Measurements from ENCODE around the gene NTF3. TPM values are rescaled to one million over a fixed set of nuclear protein-coding genes. Genes with fewer than 3 reads are reported as not detected.

NTF3 gene
- total RNA-seq, 4 donors from 2014 or later, result 0.42 to 2.2 (median 2.1) TPM

GRCh38 chr12:5473076-5473782 lies 41.3 kb downstream of the NTF3 start:
- DNase-seq (ENCODE audit: low spot score in 2 of 2), result no peak
- no peak for TF ChIP-seq POLR2A (IDR thresholded peaks at IDR 0.05)
- TF ChIP-seq, protein P1, sequence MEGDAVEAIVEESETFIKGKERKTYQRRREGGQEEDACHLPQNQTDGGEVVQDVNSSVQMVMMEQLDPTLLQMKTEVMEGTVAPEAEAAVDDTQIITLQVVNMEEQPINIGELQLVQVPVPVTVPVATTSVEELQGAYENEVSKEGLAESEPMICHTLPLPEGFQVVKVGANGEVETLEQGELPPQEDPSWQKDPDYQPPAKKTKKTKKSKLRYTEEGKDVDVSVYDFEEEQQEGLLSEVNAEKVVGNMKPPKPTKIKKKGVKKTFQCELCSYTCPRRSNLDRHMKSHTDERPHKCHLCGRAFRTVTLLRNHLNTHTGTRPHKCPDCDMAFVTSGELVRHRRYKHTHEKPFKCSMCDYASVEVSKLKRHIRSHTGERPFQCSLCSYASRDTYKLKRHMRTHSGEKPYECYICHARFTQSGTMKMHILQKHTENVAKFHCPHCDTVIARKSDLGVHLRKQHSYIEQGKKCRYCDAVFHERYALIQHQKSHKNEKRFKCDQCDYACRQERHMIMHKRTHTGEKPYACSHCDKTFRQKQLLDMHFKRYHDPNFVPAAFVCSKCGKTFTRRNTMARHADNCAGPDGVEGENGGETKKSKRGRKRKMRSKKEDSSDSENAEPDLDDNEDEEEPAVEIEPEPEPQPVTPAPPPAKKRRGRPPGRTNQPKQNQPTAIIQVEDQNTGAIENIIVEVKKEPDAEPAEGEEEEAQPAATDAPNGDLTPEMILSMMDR (IDR thresholded peaks at IDR 0.05), result no peak
- no peak overlapping the region for H3K4me3 ChIP-seq (ENCODE audit: low read depth, poor library complexity, severe bottlenecking)
- intact Hi-C loops (cut with DNase I; ENCODE audit: low total_unique reads), result no loop called here
- WGBS, 2 donors, result 81 to 86% methylated on average over 6 of the region's 6 CpGs

- DNase-seq (ENCODE audit: low spot score in 2 of 2), result no peak
- no peak overlapping the region for H3K4me3 ChIP-seq (ENCODE audit: low read depth, poor library complexity, severe bottlenecking)
- intact Hi-C loops (cut with DNase I; ENCODE audit: low total_unique reads), result no loop called here
- 87 to 90% methylated on average over 2 of the region's 2 CpGs for whole genome bisulfite sequencing, 2 donors
- no peak for TF ChIP-seq POLR2A (IDR thresholded peaks at IDR 0.05)
- TF ChIP-seq, protein P1 (IDR thresholded peaks at IDR 0.05), result no peak
Observed at GRCh38 chr12:5473783-5474116, 41.8 kb downstream of the NTF3 start.

DNA sequence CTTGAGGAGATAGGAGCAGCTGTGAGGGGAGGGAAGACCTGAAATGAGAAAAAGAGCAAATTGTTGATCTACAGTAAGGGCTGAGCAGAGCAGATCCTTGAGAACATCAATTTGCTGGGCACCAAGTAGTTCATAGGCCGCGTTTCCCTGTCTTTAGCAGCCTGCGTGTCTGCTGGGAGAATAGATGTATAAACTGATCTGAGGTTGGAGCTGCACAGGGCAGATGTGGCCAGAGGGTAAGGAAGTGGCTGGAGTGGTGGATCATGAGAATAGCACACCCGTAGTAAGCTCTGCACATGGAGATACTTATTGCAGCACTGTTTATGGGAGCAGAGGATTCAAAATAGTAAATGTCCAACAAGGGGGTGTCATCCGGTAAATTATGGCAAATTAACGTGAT lies 44.4 kb downstream of the NTF3 start:
- no peak for DNase-seq (ENCODE audit: low spot score in 2 of 2)
- intact Hi-C loops (cut with DNase I; ENCODE audit: low total_unique reads), result no loop called here
- WGBS, 2 donors, result 87% methylated on average over 6 of the region's 6 CpGs
- H3K4me3 ChIP-seq (ENCODE audit: low read depth, poor library complexity, severe bottlenecking), result no peak overlapping the region
- TF ChIP-seq POLR2A (IDR thresholded peaks at IDR 0.05), result no peak
- TF ChIP-seq, protein P1 (IDR thresholded peaks at IDR 0.05), result no peak

GRCh38 chr12:5478081-5478706 lies 46.3 kb downstream of the NTF3 start:
- DNase-seq (ENCODE audit: low spot score in 2 of 2), result no peak
- WGBS, 2 donors, result 72 to 77% methylated on average over 8 of the region's 8 CpGs
- no peak overlapping the region for H3K4me3 ChIP-seq (ENCODE audit: low read depth, poor library complexity, severe bottlenecking)
- TF ChIP-seq, protein P1 (IDR thresholded peaks at IDR 0.05), result no peak
- no peak for TF ChIP-seq POLR2A (IDR thresholded peaks at IDR 0.05)
- intact Hi-C loops (cut with DNase I; ENCODE audit: low total_unique reads), result no loop called here

DNA sequence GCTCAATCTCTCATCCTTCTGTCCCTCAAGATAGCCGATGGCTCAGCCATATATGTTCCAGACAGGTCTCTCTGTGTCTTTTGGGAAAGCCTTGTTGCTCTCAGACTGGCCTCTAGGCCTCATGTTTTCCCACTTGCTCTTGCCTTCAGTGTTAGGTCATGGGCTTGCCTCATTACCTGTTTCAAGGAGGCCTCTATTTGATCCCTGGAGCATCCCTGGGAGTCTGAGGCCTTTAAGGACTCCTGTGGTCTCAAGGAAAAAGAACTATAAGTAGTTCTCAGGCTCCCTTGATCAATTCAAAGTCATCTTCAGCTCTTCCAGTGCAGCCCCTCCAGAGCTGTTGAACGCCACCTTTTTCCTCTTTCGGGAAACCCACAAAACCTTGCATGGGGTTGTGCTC lies 47.9 kb downstream of the NTF3 start:
- H3K4me3 ChIP-seq (ENCODE audit: low read depth, poor library complexity, severe bottlenecking), result no peak overlapping the region
- WGBS, 2 donors, result 69 to 72% methylated on average over 3 of the region's 3 CpGs
- TF ChIP-seq POLR2A (IDR thresholded peaks at IDR 0.05), result no peak
- TF ChIP-seq, protein P1 (IDR thresholded peaks at IDR 0.05), result no peak
- intact Hi-C loops (cut with DNase I; ENCODE audit: low total_unique reads), result no loop called here
- DNase-seq (ENCODE audit: low spot score in 2 of 2), result no peak

All from lower leg skin (tissue), 4 donors.